BLaER1 treated with 17β-estradiol and CSF1 and Interleukin-3, amounts not matched to agents 10 nM and 100 nM (cell line): Measurements from ENCODE around the gene MAP4K4.
A peak's percentile ranks its signal among the peaks of the same experiment; 100 is the strongest.
"Not testable (repeated sequence)": the region's sequence is repeated elsewhere in the genome, so short reads cannot be mapped to it uniquely, and the experiment has no call there.

ENCODE experiments used
- H3K27ac ChIP-seq, 11 experiments: shearing (Covaris generic); formaldehyde crosslinking; 2 replicates each; pipeline ENCODE4 v1.8.1; 2022
- H3K27me3 ChIP-seq, 11 experiments: shearing (Covaris generic); formaldehyde crosslinking; 2 replicates each; pipeline ENCODE4 v1.8.1; 2022
- H3K36me3 ChIP-seq, 11 experiments: shearing (Covaris generic); formaldehyde crosslinking; 2 replicates each; pipeline ENCODE4 v1.8.1; 2022
- H3K4me1 ChIP-seq, 10 experiments: shearing (Covaris generic); formaldehyde crosslinking; 2 replicates each; pipeline ENCODE4 v1.8.1; 2022
- H3K4me2 ChIP-seq, 11 experiments: shearing (Covaris generic); formaldehyde crosslinking; 2 replicates each; pipeline ENCODE4 v1.8.1; 2022
- H3K4me3 ChIP-seq, 10 experiments: shearing (Covaris generic); formaldehyde crosslinking; 2 replicates each; pipeline ENCODE4 v1.8.1; 2022
- H3K9ac ChIP-seq, 11 experiments: shearing (Covaris generic); formaldehyde crosslinking; 2 replicates each; pipeline ENCODE4 v1.8.1; 2022
- H3K9me3 ChIP-seq, 11 experiments: shearing (Covaris generic); formaldehyde crosslinking; replicated peaks in 1 of 11; 2 replicates each; pipeline ENCODE4 v1.8.1; 2022
- H4K20me1 ChIP-seq, 11 experiments: shearing (Covaris generic); formaldehyde crosslinking; 2 replicates each; pipeline ENCODE4 v1.8.1; 2022
- Cebpa-rat ChIP-seq, 11 experiments: shearing (Covaris generic); IDR thresholded peaks; 2 replicates each; pipeline ENCODE4 v1.8.1; 2022

Gene MAP4K4

GRCh38 chr2:101744832-101745231 lies 47.3 kb downstream of the MAP4K4 start:
- no peak for TF ChIP-seq Cebpa-rat (IDR thresholded peaks at IDR 0.05)
- H3K36me3 ChIP-seq = peaks cover 0 to 56% (median 26%) of the 10 kb centered on the region in 11 experiments; a peak in 16 of 22 replicates
- H3K4me2 ChIP-seq = peak overlapping the region in 3 of 11 experiments; percentile 28 to 89 (median 87); a peak in 3 of 22 replicates
- peaks cover 55 to 88% (median 85%) of the 10 kb centered on the region in 11 experiments; a peak in 21 of 22 replicates for H4K20me1 ChIP-seq
- no peak overlapping the region for H3K4me3 ChIP-seq
- 0 out of 22 replicates have a peak overlapping the region, but pooled peaks of 1 of the 11 experiments have one; percentile 34 for H3K27ac ChIP-seq
- no peaks in the 10 kb centered on the region for H3K27me3 ChIP-seq
- peaks cover 0 to 26% (median 14%) of the 10 kb centered on the region in 11 experiments; a peak in 11 of 22 replicates for H3K9me3 ChIP-seq
- H3K4me1 ChIP-seq = peaks cover 33 to 88% (median 68%) of the 10 kb centered on the region in 10 experiments
- H3K9ac ChIP-seq = no peak overlapping the region

DNA sequence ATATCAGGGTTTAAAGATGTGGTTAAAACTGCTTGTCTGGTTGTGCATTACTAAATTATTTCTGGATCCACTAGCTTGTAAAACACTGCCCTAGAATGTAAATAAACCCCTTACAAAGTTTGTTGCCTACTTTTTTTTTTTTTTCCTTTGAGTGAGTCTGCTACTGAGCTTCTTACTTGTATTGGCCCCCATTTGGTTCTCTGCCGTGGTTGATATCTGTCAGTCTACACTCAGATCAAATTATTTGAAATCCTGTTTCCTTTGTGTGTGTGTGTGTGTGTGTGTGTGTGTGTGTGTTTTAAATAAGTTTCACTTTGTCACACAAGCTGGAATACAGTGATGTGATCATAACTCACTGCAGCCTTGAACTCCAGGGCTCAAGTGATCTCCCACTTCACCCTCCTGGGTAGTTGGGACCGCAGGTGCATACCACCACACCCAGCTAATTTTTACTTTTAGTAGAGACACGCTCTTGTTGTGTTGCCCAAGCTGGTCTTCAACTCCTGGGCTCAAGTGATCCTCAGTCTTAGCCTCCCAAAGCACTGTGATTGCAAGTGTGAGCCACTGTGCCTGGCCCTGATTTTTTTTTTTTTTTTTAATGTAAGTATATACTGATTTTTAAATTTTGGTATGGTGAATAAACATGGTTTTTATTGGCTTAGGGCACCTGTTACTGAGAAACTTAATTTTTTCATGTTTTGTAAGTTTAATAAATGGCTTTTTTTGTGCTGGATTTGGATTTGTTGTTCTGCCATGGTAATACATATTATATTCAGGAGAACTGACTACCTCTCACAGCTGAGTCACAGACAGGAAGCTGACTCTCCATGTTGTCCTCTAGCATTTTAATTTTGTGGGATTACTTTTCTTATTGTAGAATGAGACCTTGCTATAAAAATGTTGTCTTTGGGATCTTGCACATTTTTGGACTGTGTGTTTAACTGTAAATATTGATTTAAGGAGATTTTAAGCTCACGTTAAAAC lies 48.5 kb downstream of the MAP4K4 start:
- Histone ChIP-seq H3K4me3 (no peak overlapping the region), H3K9me3 (peaks cover 0 to 26% (median 14%) of the 10 kb centered on the region in 11 experiments; a peak in 11 of 22 replicates), H3K4me1 (peaks cover 29 to 81% (median 61%) of the 10 kb centered on the region in 10 experiments), H3K4me2 (peak overlapping the region in 5 of 11 experiments; percentile 34 to 83 (median 66); a peak in 10 of 22 replicates), H3K9ac (peak overlapping the region in 3 of 11 experiments; percentile 18 to 36 (median 33); a peak in 4 of 22 replicates), H3K27me3 (no peaks in the 10 kb centered on the region), H3K27ac (peak overlapping the region in 4 of 11 experiments; percentile 5 to 68 (median 43); a peak in 6 of 22 replicates), H3K36me3 (peaks cover 0 to 53% (median 26%) of the 10 kb centered on the region in 11 experiments; a peak in 16 of 22 replicates), H4K20me1 (peaks cover 61 to 82% (median 80%) of the 10 kb centered on the region in 11 experiments)
- TF ChIP-seq Cebpa-rat (IDR thresholded peaks at IDR 0.05) = no peak

GRCh38 chr2:101748000-101748399 lies 50.5 kb downstream of the MAP4K4 start:
- H3K9me3 ChIP-seq = peaks cover 0 to 26% (median 14%) of the 10 kb centered on the region in 11 experiments; a peak in 11 of 22 replicates
- H4K20me1 ChIP-seq = peaks cover 67 to 82% (median 81%) of the 10 kb centered on the region in 11 experiments
- no peak overlapping the region for H3K4me3 ChIP-seq
- H3K36me3 ChIP-seq = peaks cover 0 to 52% (median 26%) of the 10 kb centered on the region in 11 experiments; a peak in 16 of 22 replicates
- H3K4me2 ChIP-seq = peak overlapping the region in 6 of 11 experiments; percentile 11 to 83 (median 61); a peak in 11 of 22 replicates
- TF ChIP-seq Cebpa-rat (IDR thresholded peaks at IDR 0.05) = no peak
- peak overlapping the region in 5 of 11 experiments; percentile 1 to 68 (median 38); a peak in 6 of 22 replicates for H3K27ac ChIP-seq
- H3K27me3 ChIP-seq = no peaks in the 10 kb centered on the region
- H3K9ac ChIP-seq = no peak overlapping the region; a peak in 1 of 22 replicates
- H3K4me1 ChIP-seq = peaks cover 34 to 81% (median 61%) of the 10 kb centered on the region in 10 experiments

- Histone ChIP-seq H3K36me3 (peaks cover 0 to 48% (median 22%) of the 10 kb centered on the region in 11 experiments; a peak in 16 of 22 replicates), H3K4me2 (peak overlapping the region in 6 of 11 experiments; percentile 11 to 83 (median 61); a peak in 11 of 22 replicates), H4K20me1 (peaks cover 67 to 82% (median 81%) of the 10 kb centered on the region in 11 experiments), H3K9me3 (peaks cover 0 to 26% (median 14%) of the 10 kb centered on the region in 11 experiments; a peak in 11 of 22 replicates), H3K27ac (peak overlapping the region in 5 of 11 experiments; percentile 1 to 68 (median 38); a peak in 6 of 22 replicates), H3K4me1 (peaks cover 38 to 81% (median 61%) of the 10 kb centered on the region in 10 experiments)
- H3K27me3 ChIP-seq, H3K9ac ChIP-seq, H3K4me3 ChIP-seq: not testable (repeated sequence)
These were observed 51.0 kb downstream of the MAP4K4 start for GRCh38 chr2:101748462-101748861.

- no peaks in the 10 kb centered on the region for H3K27me3 ChIP-seq
These were observed 53.2 kb downstream of the MAP4K4 start for GRCh38 chr2:101750688-101751087.

GRCh38 chr2:101751276-101751815 lies 53.8 kb downstream of the MAP4K4 start:
- H3K27ac ChIP-seq = peak overlapping the region in 6 of 11 experiments; percentile 15 to 53 (median 31); a peak in 9 of 22 replicates
- no peaks in the 10 kb centered on the region for H3K27me3 ChIP-seq
- peaks cover 0 to 45% (median 16%) of the 10 kb centered on the region in 11 experiments; a peak in 17 of 22 replicates for H3K36me3 ChIP-seq
- H3K9me3 ChIP-seq = peaks cover 0 to 25% (median 14%) of the 10 kb centered on the region in 11 experiments; a peak in 11 of 22 replicates
- H3K4me2 ChIP-seq = peak overlapping the region; percentile 62 to 82 (median 70)
- peaks cover 70 to 82% (median 81%) of the 10 kb centered on the region in 11 experiments for H4K20me1 ChIP-seq
- H3K9ac ChIP-seq = peak overlapping the region in 5 of 11 experiments; percentile 10 to 23 (median 12); a peak in 2 of 22 replicates
- no peak for TF ChIP-seq Cebpa-rat (IDR thresholded peaks at IDR 0.05)
- no peak overlapping the region for H3K4me3 ChIP-seq
- peaks cover 50 to 81% (median 72%) of the 10 kb centered on the region in 10 experiments for H3K4me1 ChIP-seq

More at GRCh38 chr2:101750688-101751087, 53.2 kb downstream of the MAP4K4 start:
- Histone ChIP-seq H3K4me3 (no peak overlapping the region), H3K9me3 (peaks cover 0 to 26% (median 14%) of the 10 kb centered on the region in 11 experiments; a peak in 11 of 22 replicates), H3K4me2 (peak overlapping the region; percentile 62 to 82 (median 70); a peak in 21 of 22 replicates), H4K20me1 (peaks cover 69 to 82% (median 81%) of the 10 kb centered on the region in 11 experiments), H3K36me3 (peaks cover 0 to 39% (median 10%) of the 10 kb centered on the region in 11 experiments; a peak in 13 of 22 replicates), H3K9ac (no peak overlapping the region), H3K4me1 (peaks cover 50 to 81% (median 73%) of the 10 kb centered on the region in 10 experiments), H3K27ac (peak overlapping the region in 2 of 11 experiments; percentile 34 to 53; a peak in 1 of 22 replicates)
- TF ChIP-seq Cebpa-rat (IDR thresholded peaks at IDR 0.05) = no peak

DNA sequence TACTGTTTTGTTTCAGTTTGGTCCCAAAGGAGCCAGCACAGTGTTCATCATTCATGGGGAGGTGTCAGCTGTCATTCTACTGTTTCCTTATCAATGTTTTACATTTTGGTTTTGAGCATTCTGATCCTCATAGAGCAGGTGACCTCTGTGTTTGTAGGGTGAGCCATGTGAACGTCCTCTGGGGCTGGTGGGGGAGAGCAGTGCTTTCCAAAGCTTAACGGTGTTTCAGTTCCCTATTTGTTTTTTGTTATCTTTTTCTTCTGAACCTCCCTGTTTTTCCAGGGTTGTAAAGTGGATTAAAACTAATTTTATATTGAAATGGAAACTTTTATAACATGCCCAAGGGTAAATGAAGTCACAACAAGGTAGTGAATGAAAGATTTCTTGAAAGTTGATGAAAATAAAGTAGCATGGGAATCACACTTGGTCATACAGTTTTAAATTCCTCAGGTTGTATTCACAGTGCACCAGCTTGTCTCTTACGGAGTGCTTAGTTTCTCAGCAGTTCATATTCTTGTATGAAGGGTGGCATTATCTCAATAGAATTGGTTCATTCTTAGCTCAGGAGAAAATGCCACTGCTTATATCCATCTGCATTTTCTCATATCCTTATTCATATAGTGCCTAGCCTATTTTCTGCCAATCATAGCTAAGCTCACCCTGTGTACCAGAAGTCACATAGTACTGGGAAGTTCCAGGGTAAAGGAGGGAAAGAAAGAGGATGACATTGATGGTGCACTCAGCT lies 54.5 kb downstream of the MAP4K4 start:
- peaks cover 73 to 82% (median 81%) of the 10 kb centered on the region in 11 experiments for H4K20me1 ChIP-seq
- H3K27me3 ChIP-seq = no peaks in the 10 kb centered on the region
- H3K9me3 ChIP-seq = peaks cover 0 to 27% (median 13%) of the 10 kb centered on the region in 11 experiments; a peak in 12 of 22 replicates
- no peak overlapping the region for H3K4me3 ChIP-seq
- no peak for TF ChIP-seq Cebpa-rat (IDR thresholded peaks at IDR 0.05)
- H3K27ac ChIP-seq = peak overlapping the region in 5 of 11 experiments; percentile 15 to 53 (median 28); a peak in 7 of 22 replicates
- H3K4me2 ChIP-seq = peak overlapping the region; percentile 62 to 82 (median 70)
- H3K36me3 ChIP-seq = peaks cover 0 to 49% (median 21%) of the 10 kb centered on the region in 11 experiments; a peak in 17 of 22 replicates
- H3K4me1 ChIP-seq = peaks cover 49 to 81% (median 69%) of the 10 kb centered on the region in 10 experiments
- H3K9ac ChIP-seq = peak overlapping the region in 4 of 11 experiments; percentile 10 to 23 (median 11); a peak in 2 of 22 replicates
